ENCODE measurements around the gene CCL26.

The CCL26 gene

DNA sequence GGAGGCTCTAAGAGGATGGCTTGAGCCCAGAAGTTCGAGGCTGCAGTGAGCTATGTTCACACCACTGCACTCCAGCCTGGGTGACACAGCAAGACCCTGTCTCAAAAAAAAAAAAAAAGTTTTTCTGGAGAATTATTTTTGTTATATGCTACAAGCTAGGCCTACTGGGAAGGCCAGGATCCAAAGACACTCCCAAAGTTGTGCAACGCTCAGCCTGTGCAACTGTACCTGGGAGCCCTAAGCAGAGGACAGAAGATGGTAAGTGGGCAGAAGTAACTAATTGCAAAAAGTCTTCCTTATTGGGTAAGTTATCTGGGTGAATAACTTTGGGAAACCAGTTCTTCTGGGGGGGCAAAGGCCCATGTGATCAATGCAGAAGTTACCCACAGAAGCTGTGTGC is 50.6 kb downstream of the CCL26 start:
- H3K36me3 ChIP-seq (ENCODE audit: control insufficient read depth, low read length): no peaks in the 10 kb centered on the region
- TF ChIP-seq, protein P1, sequence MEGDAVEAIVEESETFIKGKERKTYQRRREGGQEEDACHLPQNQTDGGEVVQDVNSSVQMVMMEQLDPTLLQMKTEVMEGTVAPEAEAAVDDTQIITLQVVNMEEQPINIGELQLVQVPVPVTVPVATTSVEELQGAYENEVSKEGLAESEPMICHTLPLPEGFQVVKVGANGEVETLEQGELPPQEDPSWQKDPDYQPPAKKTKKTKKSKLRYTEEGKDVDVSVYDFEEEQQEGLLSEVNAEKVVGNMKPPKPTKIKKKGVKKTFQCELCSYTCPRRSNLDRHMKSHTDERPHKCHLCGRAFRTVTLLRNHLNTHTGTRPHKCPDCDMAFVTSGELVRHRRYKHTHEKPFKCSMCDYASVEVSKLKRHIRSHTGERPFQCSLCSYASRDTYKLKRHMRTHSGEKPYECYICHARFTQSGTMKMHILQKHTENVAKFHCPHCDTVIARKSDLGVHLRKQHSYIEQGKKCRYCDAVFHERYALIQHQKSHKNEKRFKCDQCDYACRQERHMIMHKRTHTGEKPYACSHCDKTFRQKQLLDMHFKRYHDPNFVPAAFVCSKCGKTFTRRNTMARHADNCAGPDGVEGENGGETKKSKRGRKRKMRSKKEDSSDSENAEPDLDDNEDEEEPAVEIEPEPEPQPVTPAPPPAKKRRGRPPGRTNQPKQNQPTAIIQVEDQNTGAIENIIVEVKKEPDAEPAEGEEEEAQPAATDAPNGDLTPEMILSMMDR (IDR thresholded peaks at IDR 0.05; ENCODE audit: low read depth, low read length, poor library complexity, severe bottlenecking): no peak
- TF ChIP-seq EZH2phosphoT487 (IDR thresholded peaks at IDR 0.05; ENCODE audit: borderline replicate concordance, low read length): no peak
- H3K9me3 ChIP-seq (ENCODE audit: control insufficient read depth, insufficient read depth, low read length): no peaks in the 10 kb centered on the region
- H3K4me1 ChIP-seq (ENCODE audit: control insufficient read depth, low read length): peaks cover 15% of the 10 kb centered on the region
- no peaks in the 10 kb centered on the region for H3K9me2 ChIP-seq (replicated peaks; ENCODE audit: control insufficient read depth, low read length)
- no peak overlapping the region for H3K4me3 ChIP-seq (ENCODE audit: low read length)
- H3K27ac ChIP-seq (ENCODE audit: low read depth, low read length): no peak overlapping the region
- H3K79me2 ChIP-seq (ENCODE audit: control insufficient read depth, low read length): no peaks in the 10 kb centered on the region
- H3K4me2 ChIP-seq (ENCODE audit: low read length): no peak overlapping the region
- 0 out of 2 replicates have a peak, but pooled peaks cover 5% of the 10 kb centered on the region for H3K27me3 ChIP-seq (ENCODE audit: control insufficient read depth, low read length)
- H3F3A ChIP-seq (ENCODE audit: control insufficient read depth, insufficient read depth): 0 out of 2 replicates have a peak, but pooled peaks cover 2% of the 10 kb centered on the region
- H4K20me1 ChIP-seq (ENCODE audit: control insufficient read depth, insufficient read depth, low read depth, low read length): no peaks in the 10 kb centered on the region

DNA sequence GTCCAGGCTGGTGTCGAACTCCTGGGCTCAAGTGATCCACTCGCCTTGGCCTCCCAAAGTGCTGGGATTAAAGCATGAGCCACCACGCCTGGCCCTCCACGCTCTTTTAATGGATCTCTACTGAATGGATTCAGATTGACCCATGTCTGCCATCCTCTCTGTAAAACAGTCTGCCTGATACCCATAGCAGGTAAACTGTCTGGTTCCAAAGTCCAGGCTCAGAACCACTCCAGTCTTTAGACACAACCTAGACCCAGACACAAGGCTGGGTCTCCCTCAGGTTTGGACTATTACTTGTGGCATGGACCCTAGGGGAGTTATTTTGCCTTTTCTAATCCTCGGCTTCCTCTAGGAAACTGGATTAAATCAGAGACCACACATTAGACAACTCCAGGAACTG is 52.4 kb downstream of the CCL26 start:
- Histone ChIP-seq H3K9me2 (replicated peaks; ENCODE audit: control insufficient read depth, low read length) (no peaks in the 10 kb centered on the region), H3K79me2 (ENCODE audit: control insufficient read depth, low read length) (no peaks in the 10 kb centered on the region), H4K20me1 (ENCODE audit: control insufficient read depth, insufficient read depth, low read depth, low read length) (no peaks in the 10 kb centered on the region), H3K9me3 (ENCODE audit: control insufficient read depth, insufficient read depth, low read length) (no peaks in the 10 kb centered on the region), H3K27ac (ENCODE audit: low read depth, low read length) (no peak overlapping the region), H3F3A (ENCODE audit: control insufficient read depth, insufficient read depth) (no peaks in the 10 kb centered on the region), H3K4me2 (ENCODE audit: low read length) (no peak overlapping the region), H3K4me3 (ENCODE audit: low read length) (no peak overlapping the region), H3K36me3 (ENCODE audit: control insufficient read depth, low read length) (no peaks in the 10 kb centered on the region), H3K27me3 (ENCODE audit: control insufficient read depth, low read length) (0 out of 2 replicates have a peak, but pooled peaks cover 2% of the 10 kb centered on the region), H3K4me1 (ENCODE audit: control insufficient read depth, low read length) (peaks cover 1% of the 10 kb centered on the region)
- TF ChIP-seq, protein P1 (IDR thresholded peaks at IDR 0.05; ENCODE audit: low read depth, low read length, poor library complexity, severe bottlenecking): no peak
- TF ChIP-seq EZH2phosphoT487 (IDR thresholded peaks at IDR 0.05; ENCODE audit: borderline replicate concordance, low read length): no peak
